Measurements from ENCODE around the gene FABP6.

FABP6 gene

DNA sequence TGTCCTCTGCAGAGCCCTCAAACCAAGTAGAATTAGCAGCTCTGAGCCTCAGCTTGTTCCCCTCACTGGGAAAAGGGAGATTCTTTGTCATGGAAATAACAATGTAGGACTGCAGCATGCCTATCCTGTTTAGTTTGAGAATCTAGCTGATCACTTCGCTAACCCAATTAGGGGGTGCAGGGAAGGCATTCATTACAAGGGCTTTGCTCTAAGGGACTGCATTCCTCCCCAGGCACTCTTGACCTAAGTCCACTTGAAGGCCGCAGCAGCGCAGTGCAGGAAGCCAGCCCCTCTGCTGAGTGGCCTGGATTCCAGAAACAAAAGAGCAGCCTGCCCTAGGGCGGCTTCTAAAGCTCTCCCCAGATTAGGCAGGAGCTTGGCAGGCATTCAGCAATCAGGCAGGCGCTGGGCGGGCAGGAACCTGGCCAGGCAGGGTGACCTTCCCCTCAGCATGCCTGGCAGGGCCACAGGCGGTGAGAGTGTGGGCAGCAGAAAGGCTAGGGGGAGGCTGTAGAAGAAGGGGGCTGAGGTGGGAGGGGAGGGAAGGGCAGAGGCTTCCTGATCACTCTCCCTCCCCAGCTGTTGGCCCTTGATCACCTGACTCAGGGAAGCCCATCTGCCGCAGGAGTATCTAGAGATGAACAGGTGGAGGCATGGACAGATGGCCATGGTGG, 58.2 kb downstream of the FABP6 start:
- ATAC-seq: no peak
- Mint-ChIP-seq H3K4me3 (no peak overlapping the region), H3K9me3 (no peaks in the 10 kb centered on the region), H3K27ac (no peak overlapping the region), H3K27me3 (peaks cover 25% of the 10 kb centered on the region), H3K36me3 (no peaks in the 10 kb centered on the region), H3K4me1 (no peaks in the 10 kb centered on the region)

All from stimulated activated memory B cell treated with anti-CD40 and anti-IgM and Interleukin-4, amounts not matched to agents 10 μg/mL and 1 μg/mL and 100 μg/mL, for 72 hours (primary cell).